Ishikawa (cell line): ENCODE measurements around the gene ITIH6.
A peak's percentile ranks its signal among the peaks of the same experiment; 100 is the strongest.

Source experiments
- EGR1 ChIP-seq: IDR thresholded peaks from 2 replicates; pipeline ENCODE4 v1.6.1; 2012
- EP300 ChIP-seq: IDR thresholded peaks from 2 replicates; pipeline ENCODE4 v1.6.1; 2012; ENCODE audit warnings: borderline replicate concordance
- FOXM1 ChIP-seq: IDR thresholded peaks from 2 replicates; pipeline ENCODE4 v1.6.1; 2012; ENCODE audit warnings: low read depth, borderline replicate concordance
- NFIC ChIP-seq: IDR thresholded peaks from 2 replicates; pipeline ENCODE4 v1.6.1; 2012
- RAD21 ChIP-seq: IDR thresholded peaks from 2 replicates; pipeline ENCODE4 v1.6.1; 2012; ENCODE audit warnings: low read depth
- REST ChIP-seq: IDR thresholded peaks from 2 replicates; pipeline ENCODE4 v1.6.1; 2012; ENCODE audit warnings: low read depth, mild to moderate bottlenecking
- TAF1 ChIP-seq: IDR thresholded peaks from 2 replicates; pipeline ENCODE4 v1.6.1; 2012; ENCODE audit warnings: low read depth, mild to moderate bottlenecking
- TCF12 ChIP-seq: IDR thresholded peaks from 2 replicates; pipeline ENCODE4 v1.6.1; 2012; ENCODE audit warnings: low read depth
- ZBTB7A ChIP-seq: IDR thresholded peaks from 2 replicates; pipeline ENCODE4 v1.6.1; 2012; ENCODE audit warnings: low read depth
- TF ChIP-seq, protein P1 (sequence below): IDR thresholded peaks from 2 replicates; pipeline ENCODE4 v1.6.1; 2012
- TF ChIP-seq, protein P2 (sequence below): IDR thresholded peaks from 2 replicates; pipeline ENCODE4 v1.6.1; 2012

GRCh38 chrX:54785901-54786300 is 12.2 kb downstream of the ITIH6 start:
- no peak for TF ChIP-seq TAF1
- no peak for TF ChIP-seq EGR1
- no peak for TF ChIP-seq EP300
- peak; percentile 26; the same call in 1 of the 2 replicates for TF ChIP-seq RAD21
- TF ChIP-seq REST, result no peak
- TF ChIP-seq ZBTB7A, result no peak
- no peak for TF ChIP-seq NFIC
- TF ChIP-seq TCF12, result no peak
- TF ChIP-seq, protein P1, sequence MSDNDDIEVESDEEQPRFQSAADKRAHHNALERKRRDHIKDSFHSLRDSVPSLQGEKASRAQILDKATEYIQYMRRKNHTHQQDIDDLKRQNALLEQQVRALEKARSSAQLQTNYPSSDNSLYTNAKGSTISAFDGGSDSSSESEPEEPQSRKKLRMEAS, result no peak
- TF ChIP-seq, protein P2, sequence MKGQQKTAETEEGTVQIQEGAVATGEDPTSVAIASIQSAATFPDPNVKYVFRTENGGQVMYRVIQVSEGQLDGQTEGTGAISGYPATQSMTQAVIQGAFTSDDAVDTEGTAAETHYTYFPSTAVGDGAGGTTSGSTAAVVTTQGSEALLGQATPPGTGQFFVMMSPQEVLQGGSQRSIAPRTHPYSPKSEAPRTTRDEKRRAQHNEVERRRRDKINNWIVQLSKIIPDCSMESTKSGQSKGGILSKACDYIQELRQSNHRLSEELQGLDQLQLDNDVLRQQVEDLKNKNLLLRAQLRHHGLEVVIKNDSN, result no peak
- TF ChIP-seq FOXM1, result no peak
